GM12864 (cell line): ENCODE results near the gene CHL1.

Experiments used
- DNase-seq: peaks from one replicate; pipeline ENCODE4 v3.0.0-alpha.2; 2011; ENCODE audit warnings: low read depth
- H3K4me3 ChIP-seq: 2 replicates; pipeline ENCODE4 v1.5.1; 2011; ENCODE audit warnings: mild to moderate bottlenecking, low read depth, low read length, control low read depth
- TF ChIP-seq, protein P1 (sequence below): IDR thresholded peaks from 2 replicates; pipeline ENCODE4 v1.5.1; 2011; ENCODE audit warnings: low read depth, mild to moderate bottlenecking, moderate library complexity, low read length, control low read depth, inconsistent platforms; ENCODE audit errors: missing control alignments

Gene CHL1

DNA sequence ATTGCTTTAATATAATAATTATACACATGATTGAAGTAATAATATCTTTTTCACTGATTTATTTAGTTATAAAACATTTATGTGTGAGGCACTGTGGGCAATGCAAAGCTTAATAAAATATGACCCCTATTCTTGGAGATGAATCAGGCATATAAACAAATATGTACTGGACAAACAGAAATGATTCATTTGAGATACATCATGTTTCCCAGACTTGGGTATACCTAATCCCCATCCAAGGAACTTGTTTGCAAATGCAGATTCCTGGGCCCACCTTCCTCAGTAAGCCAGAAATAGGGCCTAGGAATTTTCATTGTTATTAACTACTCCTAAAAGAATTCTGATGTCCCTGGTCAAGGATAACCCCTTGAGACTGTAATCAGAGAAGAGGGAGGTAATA, 184.2 kb downstream of the CHL1 start:
- DNase-seq, result no peak
- TF ChIP-seq, protein P1, sequence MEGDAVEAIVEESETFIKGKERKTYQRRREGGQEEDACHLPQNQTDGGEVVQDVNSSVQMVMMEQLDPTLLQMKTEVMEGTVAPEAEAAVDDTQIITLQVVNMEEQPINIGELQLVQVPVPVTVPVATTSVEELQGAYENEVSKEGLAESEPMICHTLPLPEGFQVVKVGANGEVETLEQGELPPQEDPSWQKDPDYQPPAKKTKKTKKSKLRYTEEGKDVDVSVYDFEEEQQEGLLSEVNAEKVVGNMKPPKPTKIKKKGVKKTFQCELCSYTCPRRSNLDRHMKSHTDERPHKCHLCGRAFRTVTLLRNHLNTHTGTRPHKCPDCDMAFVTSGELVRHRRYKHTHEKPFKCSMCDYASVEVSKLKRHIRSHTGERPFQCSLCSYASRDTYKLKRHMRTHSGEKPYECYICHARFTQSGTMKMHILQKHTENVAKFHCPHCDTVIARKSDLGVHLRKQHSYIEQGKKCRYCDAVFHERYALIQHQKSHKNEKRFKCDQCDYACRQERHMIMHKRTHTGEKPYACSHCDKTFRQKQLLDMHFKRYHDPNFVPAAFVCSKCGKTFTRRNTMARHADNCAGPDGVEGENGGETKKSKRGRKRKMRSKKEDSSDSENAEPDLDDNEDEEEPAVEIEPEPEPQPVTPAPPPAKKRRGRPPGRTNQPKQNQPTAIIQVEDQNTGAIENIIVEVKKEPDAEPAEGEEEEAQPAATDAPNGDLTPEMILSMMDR, result no peak

DNA sequence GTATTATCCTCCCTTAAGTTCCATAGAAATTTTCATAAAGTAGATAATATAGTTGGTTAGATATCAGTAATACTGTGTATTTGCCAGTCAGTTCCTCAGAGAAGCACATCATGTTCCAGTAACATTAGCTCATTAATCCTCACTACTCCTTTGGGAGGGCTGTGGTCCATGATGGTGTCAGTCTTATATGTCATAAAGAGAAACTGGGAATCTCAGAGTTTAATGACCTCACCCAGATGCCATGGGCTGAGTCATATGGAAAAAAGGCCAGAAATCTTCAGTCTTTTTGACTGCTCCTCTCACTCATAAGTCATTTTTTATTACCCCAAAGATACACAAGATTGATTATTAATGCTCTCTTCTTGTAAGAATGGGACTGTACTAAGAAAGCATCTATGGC, 188.6 kb downstream of the CHL1 start:
- TF ChIP-seq, protein P1, result no peak
- no peak overlapping the region for H3K4me3 ChIP-seq
- DNase-seq, result no peak

More for the DNA sequence above, 184.2 kb downstream of the CHL1 start:
- no peak overlapping the region for H3K4me3 ChIP-seq

- no peak for DNase-seq
- TF ChIP-seq, protein P1, result no peak
- no peak overlapping the region for H3K4me3 ChIP-seq
These were observed 198.2 kb downstream of the CHL1 start for GRCh38 chr3:394775-395174.

GRCh38 chr3:396293-396692, 199.7 kb downstream of the CHL1 start:
- TF ChIP-seq, protein P1, result no peak
- H3K4me3 ChIP-seq, result no peak overlapping the region
- no peak for DNase-seq

DNA sequence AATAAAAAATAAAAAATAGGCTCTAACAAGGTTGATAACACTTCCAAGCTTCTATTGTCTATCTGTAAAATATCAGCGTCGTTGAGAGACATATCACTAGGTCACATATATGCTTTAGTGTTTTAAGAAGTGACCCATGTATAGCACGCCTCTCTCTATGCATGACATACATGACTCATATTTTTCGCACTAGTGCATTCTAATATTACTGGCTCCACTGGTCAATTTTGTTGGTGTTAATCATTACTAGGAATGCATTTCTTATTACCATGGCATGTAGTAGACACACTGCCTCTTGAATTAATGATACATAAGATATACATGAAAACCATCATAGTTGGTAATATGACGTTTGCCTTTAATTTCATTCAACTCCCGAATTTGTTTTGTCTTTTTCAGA, 203.1 kb downstream of the CHL1 start:
- no peak for DNase-seq
- no peak overlapping the region for H3K4me3 ChIP-seq
- TF ChIP-seq, protein P1, result no peak

- DNase-seq, result no peak
- no peak overlapping the region for H3K4me3 ChIP-seq
- TF ChIP-seq, protein P1, result no peak
These were observed 207.3 kb downstream of the CHL1 start for GRCh38 chr3:403826-404225.

DNA sequence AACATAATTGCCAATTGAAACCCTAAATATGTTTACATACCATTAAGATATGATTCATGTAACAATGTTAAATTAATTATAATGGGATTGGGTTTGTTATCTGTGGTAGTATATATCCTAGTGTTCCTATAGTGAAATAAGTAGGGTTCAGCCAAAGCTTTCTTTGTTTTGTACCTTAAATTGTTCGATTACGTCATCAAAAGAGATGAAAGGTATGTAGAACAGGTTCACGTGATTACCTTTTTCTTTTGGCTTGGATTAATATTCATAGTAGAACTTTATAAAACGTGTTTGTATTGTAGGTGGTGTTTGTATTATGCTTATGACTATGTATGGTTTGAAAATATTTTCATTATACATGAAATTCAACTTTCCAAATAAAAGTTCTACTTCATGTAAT, 212.4 kb downstream of the CHL1 start:
- H3K4me3 ChIP-seq, result no peak overlapping the region
- TF ChIP-seq, protein P1, result no peak
- DNase-seq, result no peak
